K562 (cell line): ENCODE measurements around the gene LIAS. TPM values are rescaled to one million over a fixed set of nuclear protein-coding genes. Genes with fewer than 3 reads are reported as not detected.

Source experiments
- ATAC-seq: fragments of 200-7000 bp; cut with Tn5 transposase; 3 replicates; pipeline ENCODE4 v1.9.1; 2020; ENCODE audit warnings: moderate library complexity
- BruUV-seq: library from RNA; stranded (reverse); fragments of 400-500 nt; replicated peaks from 2 replicates; lab custom pipeline; 2021; lab: Mats Ljungman, UMichigan
- CTCF ChIA-PET: fragments of 300-600 bp; formaldehyde crosslinking; extraction: SDS; loops from one replicate; lab custom pipeline; 2021; ENCODE audit warnings: low intra/inter-chr PET ratio; lab: Yijun Ruan, JAX
- POLR2A ChIA-PET: fragments of 300-600, 350-650 bp; sonication (Branson Sonifier 250); formaldehyde crosslinking; extraction: SDS; loops from one replicate; lab custom pipeline; 2021; ENCODE audit warnings: antibody characterized with exemption, inconsistent platforms; lab: Yijun Ruan, JAX
- DNase-seq, 4 experiments: peaks; one replicate each; pipeline versions ENCODE4 v3.0.0 to v3.0.0-alpha.2; 2011 to 2018; ENCODE audit warnings: low spot score in 3 of 4, mixed read lengths in 3 of 4; ENCODE audit errors: extremely low read depth in 1 of 4
- FAIRE-seq: peaks from 2 replicates; lab custom pipeline; 2011; peaks lifted over from hg19 to GRCh38; lab: Jason Lieb, UNC
- H2AFZ ChIP-seq: 2 replicates; pipeline ENCODE4 v1.6.0; 2011; ENCODE audit warnings: low read depth, low read length, control low read depth, inconsistent platforms
- H3K27ac ChIP-seq: fragments of 200-600 bp; 3 replicates; pipeline ENCODE4 v1.8.0; 2011; ENCODE audit warnings: low read depth, mild to moderate bottlenecking, control low read depth, inconsistent platforms, low read length, moderate library complexity, mixed read lengths; ENCODE audit errors: extremely low read depth
- H3K27me3 ChIP-seq, 2 experiments: fragments of 300-600 bp in 1 of 2; 2 replicates in 1 of 2; 3 replicates in 1 of 2; pipeline versions ENCODE4 v1.6.0 to v1.8.0; 2011; ENCODE audit warnings: inconsistent platforms in 2 of 2, low read length in 2 of 2, mild to moderate bottlenecking in 1 of 2, mixed read lengths in 1 of 2, moderate library complexity in 1 of 2; ENCODE audit not compliant: control insufficient read depth in 2 of 2, insufficient read depth in 2 of 2
- H3K36me3 ChIP-seq: fragments of 300-600 bp; 3 replicates; pipeline ENCODE4 v1.8.0; 2011; ENCODE audit warnings: mild to moderate bottlenecking, low read length, inconsistent platforms; ENCODE audit not compliant: control insufficient read depth, insufficient read depth
- H3K4me1 ChIP-seq, 2 experiments: fragments of 200-600 bp in 1 of 2; replicated peaks in 1 of 2; 2 replicates in 1 of 2; 3 replicates in 1 of 2; pipeline versions ENCODE4 v1.5.1 to v1.8.0; 2011; ENCODE audit warnings: inconsistent platforms in 2 of 2, low read length in 2 of 2, mild to moderate bottlenecking in 1 of 2, mixed read lengths in 1 of 2, moderate library complexity in 1 of 2; ENCODE audit not compliant: control insufficient read depth in 2 of 2, insufficient read depth in 2 of 2
- H3K4me2 ChIP-seq: 2 replicates; pipeline ENCODE4 v1.6.1; 2011; ENCODE audit warnings: low read length, control low read depth, inconsistent platforms, mixed read lengths; ENCODE audit not compliant: insufficient read depth
- H3K4me3 ChIP-seq: fragments of 200-600 bp; sonication (generic), shearing (Covaris generic); 2 replicates; pipeline ENCODE4 v1.5.1; 2016; ENCODE audit warnings: control low read depth, inconsistent platforms
- H3K79me2 ChIP-seq: fragments of 200-600 bp; 3 replicates; pipeline ENCODE4 v1.8.0; 2011; ENCODE audit warnings: low read length, inconsistent platforms; ENCODE audit not compliant: control insufficient read depth, insufficient read depth
- H3K9ac ChIP-seq, 2 experiments: 2 replicates each; pipeline versions ENCODE4 v1.6.0 to v1.6.1; 2011; ENCODE audit warnings: low read depth in 2 of 2, low read length in 2 of 2, control low read depth in 1 of 2, inconsistent platforms in 1 of 2, mild to moderate bottlenecking in 1 of 2, mixed read lengths in 1 of 2; ENCODE audit not compliant: insufficient read depth in 1 of 2
- H3K9me1 ChIP-seq: one replicate; pipeline ENCODE4 v1.6.0; 2011; ENCODE audit warnings: inconsistent platforms, mild to moderate bottlenecking, low read length, moderate library complexity; ENCODE audit not compliant: control insufficient read depth, insufficient read depth
- H3K9me3 ChIP-seq: replicated peaks from 2 replicates; pipeline ENCODE4 v1.5.1; 2011; ENCODE audit warnings: low read depth, low read length, inconsistent platforms; ENCODE audit not compliant: control insufficient read depth, insufficient read depth
- H4K20me1 ChIP-seq: replicated peaks from 2 replicates; pipeline ENCODE4 v1.6.1; 2011; ENCODE audit warnings: low read length, inconsistent platforms, mixed read lengths; ENCODE audit not compliant: control insufficient read depth, insufficient read depth
- CTBP1 ChIP-seq: fragments of 450-650 bp; IDR thresholded peaks from 2 replicates; pipeline ENCODE4 v1.6.1; 2016; ENCODE audit warnings: borderline replicate concordance
- EHMT2 ChIP-seq: fragments of 450-650 bp; IDR thresholded peaks from 2 replicates; pipeline ENCODE4 v1.6.1; 2018; ENCODE audit warnings: antibody characterized with exemption
- ESRRB ChIP-seq: fragments of 250-450 bp; sonication (Bioruptor Pico); IDR thresholded peaks from 2 replicates; pipeline ENCODE4 v1.5.0; 2020; ENCODE audit warnings: mild to moderate bottlenecking, moderate library complexity, borderline replicate concordance
- MCM2 ChIP-seq: fragments of 450-650 bp; IDR thresholded peaks from 2 replicates; pipeline ENCODE4 v1.6.1; 2017; ENCODE audit warnings: low read depth, mild to moderate bottlenecking
- NFATC3 ChIP-seq: fragments of 450-650 bp; IDR thresholded peaks from 2 replicates; pipeline ENCODE4 v1.6.1; 2017; ENCODE audit warnings: mild to moderate bottlenecking
- RBM34 ChIP-seq: fragments of 200-400 bp; formaldehyde crosslinking; IDR thresholded peaks from 2 replicates; pipeline ENCODE4 v1.6.1; 2018; ENCODE audit warnings: low read length, borderline replicate concordance; ENCODE audit not compliant: insufficient read depth
- ZC3H8 ChIP-seq: fragments of 450-650 bp; IDR thresholded peaks from 2 replicates; pipeline ENCODE4 v1.6.1; 2017
- ZNF766 ChIP-seq: fragments of 200-800 bp; sonication (Bioruptor generic); conservative IDR thresholded peaks from 2 replicates; pipeline ENCODE4 v1.6.1; 2016; ENCODE audit warnings: missing genetic modification characterization, missing compliant biosample characterization
- WGBS: fragments of 100-300 bp; shearing (Covaris generic); methylation state at CpG from one replicate; pipeline ENCODE4 v1.1.6; 2016; ENCODE audit warnings: low coverage, mixed read lengths; ENCODE audit not compliant: insufficient coverage; ENCODE audit errors: missing lambda C conversion rate; 5-methylcytosine and 5-hydroxymethylcytosine counted together
- in situ Hi-C: fragments of 300-500 bp; cut with MboI; formaldehyde crosslinking; loops from 4 replicates; pipeline ENCODE4 v1.15.0; 2018; ENCODE audit warnings: inconsistent platforms, mixed read lengths
- intact Hi-C: fragments of 100-400 bp; cut with micrococcal nuclease; formaldehyde crosslinking; loops from 2 replicates; pipeline ENCODE4 v1.14.2; 2022
- polyA plus RNA-seq, 8 experiments: library from polyadenylated mRNA; depleted of rRNA in 4 of 8; stranded (reverse) in 5 of 8; unstranded in 3 of 8; fragments of >200 nt; fragmentation: Nextera tagmentation in 2 of 8; fragmentation: Illumina TruSeq in 1 of 8; extraction: Ambion mirVana in 2 of 8; extraction: Trizol in 1 of 8; gene quantifications; 2 replicates each; pipeline versions ENCODE4 v1.2.1 to v1.2.3, GENCODE V29; 2011 to 2014; ENCODE audit warnings: inconsistent platforms in 1 of 8, missing spikeins in 1 of 8
- total RNA-seq, 7 experiments: library from RNA; depleted of rRNA in 6 of 7; stranded (reverse); fragments of >200 nt in 6 of 7; fragmentation: Illumina TruSeq in 2 of 7; extraction: Trizol in 2 of 7; gene quantifications; 2 replicates each; pipeline versions ENCODE4 v1.2.1 to v1.2.3, GENCODE V29; 2011 to 2021; ENCODE audit warnings: low replicate concordance in 1 of 7

The LIAS gene
- total and polyA plus RNA-seq, 9 of the 15 experiments (the other 6 are each of a cell fraction or from before 2014, with no cell fraction given) = 21.9 to 57.1 (median 42.1) TPM

DNA sequence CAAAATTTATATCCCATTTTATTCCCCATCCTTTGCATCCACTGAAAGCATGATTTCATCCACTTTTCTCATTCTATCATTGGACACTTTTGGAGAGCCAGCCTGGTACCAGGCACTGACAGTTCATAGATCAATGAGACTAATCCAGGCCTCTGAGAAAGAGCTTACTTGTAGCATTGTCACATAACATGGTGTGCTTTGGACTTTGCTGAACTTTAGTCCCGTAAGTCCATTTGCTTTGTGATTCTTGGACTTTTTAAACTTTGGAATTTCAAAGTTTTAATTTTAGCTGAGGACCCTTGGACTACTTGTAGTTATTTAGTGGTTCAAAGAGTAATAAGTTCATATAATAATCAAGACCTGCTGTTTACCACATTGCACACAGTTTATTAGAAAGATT lies 11.5 kb downstream of the LIAS start:
- Histone ChIP-seq H4K20me1 (no peaks in the 10 kb centered on the region), H3K9me1 (no peaks in the 10 kb centered on the region), H3K9me3 (no peaks in the 10 kb centered on the region), H3K36me3 (peaks cover 70% of the 10 kb centered on the region), H3K4me1 (no peaks in the 10 kb centered on the region; a peak in 2 of 5 replicates)
- no peak for DNase-seq
- 90% methylated on average over 1 of the region's 1 CpG for WGBS
- no peak for FAIRE-seq
- intact Hi-C loops = no loop called here
- TF ChIP-seq ZNF766 (CRISPR knock-in tag) (no peak), NFATC3 (no peak), ESRRB (CRISPR knock-in tag) (no peak), ZC3H8 (no peak), MCM2 (no peak), RBM34 (no peak), CTBP1 (no peak), EHMT2 (no peak)
- TF ChIP-seq, all 486 proteins: peak for 0
- H2AFZ ChIP-seq = no peak overlapping the region
- no TSS peak for BruUV-seq
- ChIA-PET CTCF (interaction anchor here (0.6 to 3.4 kb wide), 4 partner anchors 121 to 846 kb away, joined by 3 to 66 read pairs (median 12); partner anchors contain the start of gene PDS5A), POLR2A (interaction anchor here (1.2 kb wide), 1 partner anchor 17 kb away, joined by 3 read pairs; no protein-coding TSS in a partner anchor)
- no peak overlapping the region for H3K27ac ChIP-seq
- no peak overlapping the region for H3K4me3 ChIP-seq
- no peak overlapping the region for H3K4me2 ChIP-seq
- H3K79me2 ChIP-seq = no peaks in the 10 kb centered on the region
- no peaks in the 10 kb centered on the region for H3K27me3 ChIP-seq
- ATAC-seq = no peak
- no peak overlapping the region for H3K9ac ChIP-seq
- in situ Hi-C loops = loop anchor here (5.0 kb wide), 1 partner anchor 502 kb away; no protein-coding TSS in a partner anchor
